DND-41 (cell line): ENCODE measurements around the gene ATXN2.

ENCODE experiments used
- ATAC-seq: fragments of 200-7000 bp; cut with Tn5 transposase; 3 replicates; pipeline ENCODE4 v1.9.1; 2021; ENCODE audit warnings: low read depth; ENCODE audit not compliant: insufficient read depth
- DNase-seq: peaks from one replicate; pipeline ENCODE4 v3.0.0-alpha.2; 2020
- H2AFZ ChIP-seq: 2 replicates; pipeline ENCODE4 v1.6.0; 2012; ENCODE audit warnings: low read depth, low read length
- H3K27ac ChIP-seq: 2 replicates; pipeline ENCODE4 v1.5.1; 2012; ENCODE audit warnings: low read length, inconsistent platforms
- H3K27me3 ChIP-seq: fragments of 200-600 bp; sonication (generic); 2 replicates; pipeline ENCODE4 v1.6.0; 2012; ENCODE audit warnings: low read length, mild to moderate bottlenecking, inconsistent platforms; ENCODE audit not compliant: insufficient read depth, poor library complexity
- H3K36me3 ChIP-seq: 2 replicates; pipeline ENCODE4 v1.5.1; 2012; ENCODE audit warnings: low read length, inconsistent platforms; ENCODE audit not compliant: insufficient read depth
- H3K4me1 ChIP-seq: 2 replicates; pipeline ENCODE4 v1.5.1; 2012; ENCODE audit warnings: mild to moderate bottlenecking, low read length; ENCODE audit not compliant: insufficient read depth
- H3K4me2 ChIP-seq: 2 replicates; pipeline ENCODE4 v1.6.0; 2012; ENCODE audit warnings: mild to moderate bottlenecking, moderate library complexity, low read length, inconsistent platforms; ENCODE audit not compliant: insufficient read depth
- H3K4me3 ChIP-seq, 2 experiments: fragments of 200-600 bp in 1 of 2; shearing (Covaris generic) in 1 of 2; 2 replicates each; pipeline ENCODE4 v1.5.1; 2012 to 2016; ENCODE audit warnings: inconsistent platforms in 2 of 2, low read length in 2 of 2, mild to moderate bottlenecking in 2 of 2, low read depth in 1 of 2, moderate library complexity in 1 of 2
- H3K79me2 ChIP-seq: 2 replicates; pipeline ENCODE4 v1.6.0; 2012; ENCODE audit warnings: low read length, inconsistent platforms; ENCODE audit not compliant: insufficient read depth
- H3K9ac ChIP-seq: 2 replicates; pipeline ENCODE4 v1.6.0; 2012; ENCODE audit warnings: low read depth, mild to moderate bottlenecking, inconsistent platforms, low read length, moderate library complexity
- H3K9me3 ChIP-seq: 2 replicates; pipeline ENCODE4 v1.5.1; 2012; ENCODE audit warnings: low read length, moderate library complexity, mild to moderate bottlenecking, inconsistent platforms; ENCODE audit not compliant: insufficient read depth, severe bottlenecking
- H4K20me1 ChIP-seq: 2 replicates; pipeline ENCODE4 v1.6.0; 2012; ENCODE audit warnings: low read length; ENCODE audit not compliant: insufficient read depth
- CTCF ChIP-seq: IDR thresholded peaks from 2 replicates; pipeline ENCODE4 v1.5.1; 2012; ENCODE audit warnings: borderline replicate concordance, low read length, moderate library complexity, mild to moderate bottlenecking; ENCODE audit not compliant: poor library complexity, severe bottlenecking; ENCODE audit errors: extremely low read depth
- EZH2 ChIP-seq: IDR thresholded peaks from 3 replicates; pipeline ENCODE4 v1.6.1; 2012; ENCODE audit warnings: borderline replicate concordance, low read depth, mild to moderate bottlenecking, moderate library complexity, low read length, inconsistent platforms; ENCODE audit not compliant: severe bottlenecking

ATXN2 gene

GRCh38 chr12:111532751-111533150 lies 66.4 kb downstream of the ATXN2 start:
- Histone ChIP-seq H3K27me3 (no peaks in the 10 kb centered on the region), H3K4me1 (no peaks in the 10 kb centered on the region), H3K36me3 (peaks cover 44% of the 10 kb centered on the region), H2AFZ (no peak overlapping the region), H3K27ac (no peak overlapping the region), H3K79me2 (no peaks in the 10 kb centered on the region), H3K4me2 (no peak overlapping the region), H4K20me1 (no peaks in the 10 kb centered on the region), H3K9me3 (no peaks in the 10 kb centered on the region), H3K9ac (no peak overlapping the region), H3K4me3 (no peak overlapping the region)
- TF ChIP-seq CTCF (no peak), EZH2 (no peak)
- ATAC-seq (no peak), DNase-seq (no peak)

GRCh38 chr12:111529424-111530368 lies 69.4 kb downstream of the ATXN2 start:
- Histone ChIP-seq H3K36me3 (peaks cover 52% of the 10 kb centered on the region), H3K4me1 (no peaks in the 10 kb centered on the region), H3K4me3 (no peak overlapping the region), H3K79me2 (no peaks in the 10 kb centered on the region), H3K9me3 (no peaks in the 10 kb centered on the region), H3K27me3 (no peaks in the 10 kb centered on the region), H2AFZ (no peak overlapping the region), H4K20me1 (no peaks in the 10 kb centered on the region), H3K27ac (no peak overlapping the region), H3K4me2 (no peak overlapping the region), H3K9ac (no peak overlapping the region)
- DNase-seq (peak; percentile 65), ATAC-seq (peak; percentile 96)
- TF ChIP-seq EZH2 (no peak), CTCF (peak; percentile 80)

- Histone ChIP-seq H2AFZ (no peak overlapping the region), H3K27me3 (no peaks in the 10 kb centered on the region), H3K79me2 (no peaks in the 10 kb centered on the region), H3K9ac (no peak overlapping the region), H3K27ac (no peak overlapping the region), H3K4me3 (no peak overlapping the region), H3K36me3 (peaks cover 85% of the 10 kb centered on the region), H3K9me3 (no peaks in the 10 kb centered on the region), H3K4me2 (no peak overlapping the region), H4K20me1 (0 out of 2 replicates have a peak, but pooled peaks cover 3% of the 10 kb centered on the region), H3K4me1 (no peaks in the 10 kb centered on the region)
- no peak for ATAC-seq
- DNase-seq = no peak
- TF ChIP-seq EZH2 = no peak
- no peak for TF ChIP-seq CTCF
Observed at GRCh38 chr12:111523587-111524167, 75.4 kb downstream of the ATXN2 start.
